Ascending aorta (tissue), 2 donors: Measurements from ENCODE around the gene TMEM9B. TPM values are rescaled to one million over a fixed set of nuclear protein-coding genes. Genes with fewer than 3 reads are reported as not detected.
A peak's percentile ranks its signal among the peaks of the same experiment; 100 is the strongest.

ENCODE experiments used
- DNase-seq, 2 donors: peaks; one replicate each; pipeline ENCODE4 v3.0.0-alpha.2; 2019; ENCODE audit warnings: low spot score in 2 of 2
- H3K27ac ChIP-seq, 2 donors: fragments of 200-600 bp; sonication (generic); one replicate each; pipeline ENCODE4 v1.5.1; 2016 to 2017; ENCODE audit warnings: mild to moderate bottlenecking in 1 of 2
- H3K27me3 ChIP-seq: fragments of 200-600 bp; sonication (generic); one replicate; pipeline ENCODE4 v1.5.1; 2017
- H3K36me3 ChIP-seq, 2 donors: fragments of 200-600 bp; sonication (generic); one replicate each; pipeline ENCODE4 v1.5.1; 2016
- H3K4me1 ChIP-seq, 2 donors: fragments of 200-600 bp; sonication (generic); one replicate each; pipeline ENCODE4 v1.5.1; 2016 to 2017; ENCODE audit warnings: mild to moderate bottlenecking in 1 of 2
- H3K4me3 ChIP-seq, 2 donors: fragments of 200-600 bp; sonication (generic); one replicate each; pipeline ENCODE4 v1.5.1; 2016 to 2017; ENCODE audit warnings: mild to moderate bottlenecking in 1 of 2
- H3K9me3 ChIP-seq, 2 donors: fragments of 200-600 bp; sonication (generic); one replicate each; pipeline ENCODE4 v1.5.1; 2016
- CTCF ChIP-seq, 3 experiments: fragments of 200-600 bp in 2 of 3; fragments of 450-650 bp in 1 of 3; sonication (generic) in 2 of 3; IDR thresholded peaks; one replicate each; pipeline ENCODE4 v1.5.1; 2016 to 2019; ENCODE audit warnings: antibody characterized with exemption in 3 of 3, mild to moderate bottlenecking in 1 of 3, moderate library complexity in 1 of 3
- intact Hi-C: fragments of 100-400 bp; cut with DNase I; formaldehyde crosslinking; loops from one replicate; pipeline ENCODE4 v1.15.1; 2023
- total RNA-seq: library from RNA; depleted of rRNA; stranded (reverse); fragments of >200 nt; gene quantifications from one replicate; pipeline ENCODE4 v1.1.0, GENCODE V29; 2016

TMEM9B gene
- total RNA-seq, 1 donor from 2014 or later: 42.4 TPM

- H3K9me3 ChIP-seq: no peaks in the 10 kb centered on the region
- peak overlapping the region in 1 of 2 donors; percentile 0 for H3K27ac ChIP-seq
- H3K27me3 ChIP-seq: no peaks in the 10 kb centered on the region
- TF ChIP-seq CTCF (IDR thresholded peaks at IDR 0.05): no peak
- peaks cover 0 to 14% of the 10 kb centered on the region in 2 donors for H3K4me1 ChIP-seq
- H3K36me3 ChIP-seq: no peaks in the 10 kb centered on the region
- H3K4me3 ChIP-seq: peak overlapping the region; percentile 40 to 61
- peak in 1 of 2 donors; percentile 65 for DNase-seq
- intact Hi-C loops: loop anchor here (2.0 to 5.0 kb wide), 2 partner anchors 94 to 133 kb away; partner anchors contain the start of gene AKIP1
Measured at GRCh38 chr11:9004183-9004926, 40.1 kb upstream of the TMEM9B start.

GRCh38 chr11:9003573-9004182 is 39.4 kb upstream of the TMEM9B start, which contains the start of gene NRIP3:
TSS of gene NRIP3 (minus strand) at chr11:9004001. CDS start at chr11:9003935, 66 bp downstream.
- H3K27ac ChIP-seq: peak within 1 kb of the TSS in 1 of 2 donors; percentile 0

GRCh38 chr11:9002920-9003572 is 38.8 kb upstream of the TMEM9B start:
- no peaks in the 10 kb centered on the region for H3K27me3 ChIP-seq
- intact Hi-C loops: loop anchor here (2.0 to 5.0 kb wide), 2 partner anchors 38 to 134 kb away; partner anchors contain the start of gene TMEM9B
- H3K36me3 ChIP-seq: no peaks in the 10 kb centered on the region
- no peak for DNase-seq
- H3K4me3 ChIP-seq: peak overlapping the region; percentile 40 to 61
- no peaks in the 10 kb centered on the region for H3K9me3 ChIP-seq
- H3K4me1 ChIP-seq: peaks cover 0 to 14% of the 10 kb centered on the region in 2 donors
- H3K27ac ChIP-seq: no peak overlapping the region
- no peak for TF ChIP-seq CTCF (IDR thresholded peaks at IDR 0.05)

More at GRCh38 chr11:9003573-9004182, 39.4 kb upstream of the TMEM9B start, which contains the start of gene NRIP3:
- peak in 1 of 2 donors; percentile 85 for DNase-seq
- Histone ChIP-seq H3K9me3 (no peaks in the 10 kb centered on the region), H3K4me3 (peak within 1 kb of the TSS; percentile 40 to 61), H3K36me3 (no peaks in the 10 kb centered on the region), H3K27me3 (no peaks in the 10 kb centered on the region), H3K4me1 (peaks cover 0 to 14% of the 10 kb centered on the region in 2 donors)
- TF ChIP-seq CTCF (IDR thresholded peaks at IDR 0.05): no peak
- intact Hi-C loops: loop anchor here (2.0 to 5.0 kb wide), 3 partner anchors 39 to 134 kb away; partner anchors contain the start of genes AKIP1 and TMEM9B

GRCh38 chr11:9001736-9002135 is 37.5 kb upstream of the TMEM9B start:
- Histone ChIP-seq H3K9me3 (no peaks in the 10 kb centered on the region), H3K4me1 (peaks cover 0 to 14% of the 10 kb centered on the region in 2 donors), H3K27me3 (no peaks in the 10 kb centered on the region), H3K36me3 (no peaks in the 10 kb centered on the region), H3K27ac (no peak overlapping the region), H3K4me3 (no peak overlapping the region)
- no peak for TF ChIP-seq CTCF (IDR thresholded peaks at IDR 0.05)
- DNase-seq: no peak
- intact Hi-C loops: loop anchor here (2.0 to 5.0 kb wide), 2 partner anchors 37 to 136 kb away; partner anchors contain the start of gene TMEM9B

- intact Hi-C loops: no loop called here
- no peak for TF ChIP-seq CTCF (IDR thresholded peaks at IDR 0.05)
- Histone ChIP-seq H3K27ac (no peak overlapping the region), H3K9me3 (no peaks in the 10 kb centered on the region), H3K27me3 (no peaks in the 10 kb centered on the region), H3K4me3 (no peak overlapping the region), H3K36me3 (no peaks in the 10 kb centered on the region), H3K4me1 (peaks cover 0 to 2% of the 10 kb centered on the region in 2 donors)
- DNase-seq: no peak
Measured at GRCh38 chr11:8998017-8998416, 33.8 kb upstream of the TMEM9B start.
